Naive B cell (primary cell): ENCODE measurements around the gene RPL18A. TPM values are rescaled to one million over a fixed set of nuclear protein-coding genes. Genes with fewer than 3 reads are reported as not detected.
A peak's percentile ranks its signal among the peaks of the same experiment; 100 is the strongest.

ENCODE experiments used
- ATAC-seq, 2 donors: fragments of 150-1000 bp; cut with Tn5 transposase; 2 replicates each; pipeline ENCODE4 v1.10.0; 2021; ENCODE audit warnings: low read depth in 2 of 2, mild to moderate bottlenecking in 2 of 2, moderate library complexity in 2 of 2
- DNase-seq: peaks from one replicate; pipeline ENCODE4 v3.0.0; 2022
- H3K27ac Mint-ChIP-seq, 6 donors: one replicate each; pipeline ENCODE4 v1.8.0; 2020 to 2022; ENCODE audit warnings: mild to moderate bottlenecking in 6 of 6, mixed read lengths in 6 of 6, moderate library complexity in 5 of 6, inconsistent platforms in 2 of 6
- H3K27me3 Mint-ChIP-seq, 3 donors: one replicate each; pipeline ENCODE4 v1.8.0; 2021 to 2022; ENCODE audit warnings: mixed read lengths in 3 of 3, mild to moderate bottlenecking in 1 of 3
- H3K36me3 Mint-ChIP-seq, 2 donors: one replicate each; pipeline ENCODE4 v1.8.0; 2020 to 2022; ENCODE audit warnings: mixed read lengths in 2 of 2, inconsistent platforms in 1 of 2, mild to moderate bottlenecking in 1 of 2
- H3K4me1 Mint-ChIP-seq, 3 donors: one replicate each; pipeline ENCODE4 v1.8.0; 2020 to 2022; ENCODE audit warnings: mixed read lengths in 3 of 3, inconsistent platforms in 1 of 3, mild to moderate bottlenecking in 1 of 3, moderate library complexity in 1 of 3
- H3K4me3 Mint-ChIP-seq, 8 donors: one replicate each; pipeline ENCODE4 v1.8.0; 2020 to 2022; ENCODE audit warnings: mild to moderate bottlenecking in 8 of 8, mixed read lengths in 8 of 8, moderate library complexity in 8 of 8, inconsistent platforms in 2 of 8
- H3K9me3 Mint-ChIP-seq, 7 donors: one replicate each; pipeline ENCODE4 v1.8.0; 2020 to 2022; ENCODE audit warnings: mixed read lengths in 7 of 7, mild to moderate bottlenecking in 5 of 7, inconsistent platforms in 2 of 7, moderate library complexity in 1 of 7
- polyA plus RNA-seq, 6 donors: library from polyadenylated mRNA; unstranded; fragments of 300-500 nt; fragmentation: Illumina TruSeq; gene quantifications; one replicate each; pipeline ENCODE4 v1.2.3, GENCODE V29; 2021; ENCODE audit warnings: low read depth in 6 of 6

RPL18A gene
- polyA plus RNA-seq, 6 donors from 2014 or later: 4,544 to 6,141 (median 5,279) TPM

- H3K36me3 Mint-ChIP-seq: peaks cover 0 to 7% of the 10 kb centered on the region in 2 donors
- H3K27me3 Mint-ChIP-seq: peaks cover 0 to 5% (median 0%) of the 10 kb centered on the region in 3 donors
- DNase-seq: no peak
- peaks cover 22 to 36% (median 36%) of the 10 kb centered on the region in 3 donors for H3K4me1 Mint-ChIP-seq
- H3K27ac Mint-ChIP-seq: peak overlapping the region in 5 of 6 donors; percentile 56 to 86 (median 82)
- H3K4me3 Mint-ChIP-seq: peak overlapping the region in 1 of 8 donors; percentile 64
- ATAC-seq: no peak
- H3K9me3 Mint-ChIP-seq: no peaks in the 10 kb centered on the region
These were observed 5.9 kb downstream of the RPL18A start for GRCh38 chr19:17865364-17866311.

GRCh38 chr19:17866312-17866963, 6.7 kb downstream of the RPL18A start:
- peaks cover 0 to 11% (median under 1%) of the 10 kb centered on the region in 3 donors for H3K27me3 Mint-ChIP-seq
- DNase-seq: no peak
- H3K9me3 Mint-ChIP-seq: no peaks in the 10 kb centered on the region

GRCh38 chr19:17866964-17867486, 7.3 kb downstream of the RPL18A start:
- no peaks in the 10 kb centered on the region for H3K9me3 Mint-ChIP-seq
- ATAC-seq: no peak
- peaks cover 13 to 29% (median 28%) of the 10 kb centered on the region in 3 donors for H3K4me1 Mint-ChIP-seq
- H3K4me3 Mint-ChIP-seq: peak overlapping the region in 1 of 8 donors; percentile 12
- H3K36me3 Mint-ChIP-seq: peaks cover 0 to 7% of the 10 kb centered on the region in 2 donors
- no peak for DNase-seq
- no peak overlapping the region for H3K27ac Mint-ChIP-seq
- peaks cover 0 to 16% (median 6%) of the 10 kb centered on the region in 3 donors for H3K27me3 Mint-ChIP-seq

More at GRCh38 chr19:17866312-17866963, 6.7 kb downstream of the RPL18A start:
- H3K27ac Mint-ChIP-seq: peak overlapping the region in 1 of 6 donors; percentile 19
- no peak for ATAC-seq
- peaks cover 14 to 32% (median 28%) of the 10 kb centered on the region in 3 donors for H3K4me1 Mint-ChIP-seq
- peak overlapping the region in 1 of 8 donors; percentile 12 for H3K4me3 Mint-ChIP-seq
- H3K36me3 Mint-ChIP-seq: peaks cover 0 to 7% of the 10 kb centered on the region in 2 donors

- no peak overlapping the region for H3K27ac Mint-ChIP-seq
These were observed 9.0 kb downstream of the RPL18A start for GRCh38 chr19:17868669-17869068.

GRCh38 chr19:17869114-17869608, 9.5 kb downstream of the RPL18A start:
- Mint-ChIP-seq H3K4me3 (peak overlapping the region in 1 of 8 donors; percentile 15), H3K9me3 (no peaks in the 10 kb centered on the region)
- no peak for DNase-seq

More at GRCh38 chr19:17868669-17869068, 9.0 kb downstream of the RPL18A start:
- DNase-seq: no peak
- H3K4me3 Mint-ChIP-seq: peak overlapping the region in 1 of 8 donors; percentile 15
- H3K36me3 Mint-ChIP-seq: no peaks in the 10 kb centered on the region
- ATAC-seq: no peak
- H3K27me3 Mint-ChIP-seq: peaks cover 0 to 22% (median 7%) of the 10 kb centered on the region in 3 donors
- H3K9me3 Mint-ChIP-seq: no peaks in the 10 kb centered on the region
- H3K4me1 Mint-ChIP-seq: peaks cover 15 to 30% (median 22%) of the 10 kb centered on the region in 3 donors

GRCh38 chr19:17871032-17871877, 11.5 kb downstream of the RPL18A start:
- DNase-seq (no peak), ATAC-seq (no peak)
- Mint-ChIP-seq H3K9me3 (no peaks in the 10 kb centered on the region), H3K27me3 (peaks cover 0 to 22% (median 7%) of the 10 kb centered on the region in 3 donors), H3K27ac (peak overlapping the region in 4 of 6 donors; percentile 33 to 56 (median 43)), H3K4me1 (peaks cover 14 to 29% (median 25%) of the 10 kb centered on the region in 3 donors), H3K36me3 (no peaks in the 10 kb centered on the region), H3K4me3 (peak overlapping the region; percentile 35 to 78 (median 72))

More at GRCh38 chr19:17869114-17869608, 9.5 kb downstream of the RPL18A start:
- no peaks in the 10 kb centered on the region for H3K36me3 Mint-ChIP-seq
- no peak overlapping the region for H3K27ac Mint-ChIP-seq
- ATAC-seq: no peak
- peaks cover 14 to 35% (median 24%) of the 10 kb centered on the region in 3 donors for H3K4me1 Mint-ChIP-seq
- H3K27me3 Mint-ChIP-seq: peaks cover 0 to 22% (median 7%) of the 10 kb centered on the region in 3 donors

- no peaks in the 10 kb centered on the region for H3K36me3 Mint-ChIP-seq
- H3K27me3 Mint-ChIP-seq: peaks cover 0 to 22% (median 7%) of the 10 kb centered on the region in 3 donors
- H3K9me3 Mint-ChIP-seq: no peaks in the 10 kb centered on the region
- peaks cover 10 to 28% (median 25%) of the 10 kb centered on the region in 3 donors for H3K4me1 Mint-ChIP-seq
- ATAC-seq (no peak), DNase-seq (no peak)
- H3K4me3 Mint-ChIP-seq: peak within 1 kb of the TSS; percentile 70 to 84 (median 75)
- H3K27ac Mint-ChIP-seq: peak within 1 kb of the TSS in 4 of 6 donors; percentile 33 to 56 (median 43)
These were observed 12.2 kb downstream of the RPL18A start, which contains the start of gene SLC5A5 for GRCh38 chr19:17871878-17872250. Gene SLC5A5, plus strand, starts transcription at chr19:17871945. Its CDS starts 375 bp downstream, at chr19:17872320.

GRCh38 chr19:17872251-17873001, 12.7 kb downstream of the RPL18A start:
- ATAC-seq: peak; percentile 13 to 22
- H3K4me3 Mint-ChIP-seq: peak overlapping the region; percentile 63 to 84 (median 78)
- no peaks in the 10 kb centered on the region for H3K9me3 Mint-ChIP-seq
- peaks cover 0 to 22% (median 7%) of the 10 kb centered on the region in 3 donors for H3K27me3 Mint-ChIP-seq
- H3K27ac Mint-ChIP-seq: peak overlapping the region in 2 of 6 donors; percentile 33 to 42
- peaks cover 10 to 28% (median 25%) of the 10 kb centered on the region in 3 donors for H3K4me1 Mint-ChIP-seq
- DNase-seq: peak; percentile 42
- H3K36me3 Mint-ChIP-seq: no peaks in the 10 kb centered on the region

- Mint-ChIP-seq H3K27me3 (peaks cover 0 to 22% (median 7%) of the 10 kb centered on the region in 3 donors), H3K4me1 (peaks cover 10 to 28% (median 25%) of the 10 kb centered on the region in 3 donors), H3K4me3 (peak overlapping the region; percentile 68 to 89 (median 79)), H3K27ac (peak overlapping the region in 5 of 6 donors; percentile 34 to 92 (median 81)), H3K9me3 (no peaks in the 10 kb centered on the region), H3K36me3 (no peaks in the 10 kb centered on the region)
- DNase-seq: peak; percentile 72
- ATAC-seq: peak; percentile 81 to 83
These were observed 14.4 kb downstream of the RPL18A start for GRCh38 chr19:17873786-17874757.

GRCh38 chr19:17874758-17875135, 15.0 kb downstream of the RPL18A start:
- H3K27me3 Mint-ChIP-seq: peaks cover 0 to 22% (median 7%) of the 10 kb centered on the region in 3 donors
- no peaks in the 10 kb centered on the region for H3K36me3 Mint-ChIP-seq
- ATAC-seq (no peak), DNase-seq (no peak)
- peak overlapping the region in 7 of 8 donors; percentile 45 to 82 (median 70) for H3K4me3 Mint-ChIP-seq
- H3K9me3 Mint-ChIP-seq: no peaks in the 10 kb centered on the region
- H3K4me1 Mint-ChIP-seq: peaks cover 10 to 28% (median 25%) of the 10 kb centered on the region in 3 donors
- H3K27ac Mint-ChIP-seq: peak overlapping the region in 3 of 6 donors; percentile 34 to 77 (median 76)
